HG02798 (cell line): ENCODE measurements around the gene RNFT2.

Experiments
- ATAC-seq: cut with Tn5 transposase; IDR thresholded peaks from one replicate; pipeline ENCODE4 v1.9.1; 2021; ENCODE audit warnings: mild to moderate bottlenecking; ENCODE audit not compliant: unreplicated experiment, poor library complexity

The RNFT2 gene

DNA sequence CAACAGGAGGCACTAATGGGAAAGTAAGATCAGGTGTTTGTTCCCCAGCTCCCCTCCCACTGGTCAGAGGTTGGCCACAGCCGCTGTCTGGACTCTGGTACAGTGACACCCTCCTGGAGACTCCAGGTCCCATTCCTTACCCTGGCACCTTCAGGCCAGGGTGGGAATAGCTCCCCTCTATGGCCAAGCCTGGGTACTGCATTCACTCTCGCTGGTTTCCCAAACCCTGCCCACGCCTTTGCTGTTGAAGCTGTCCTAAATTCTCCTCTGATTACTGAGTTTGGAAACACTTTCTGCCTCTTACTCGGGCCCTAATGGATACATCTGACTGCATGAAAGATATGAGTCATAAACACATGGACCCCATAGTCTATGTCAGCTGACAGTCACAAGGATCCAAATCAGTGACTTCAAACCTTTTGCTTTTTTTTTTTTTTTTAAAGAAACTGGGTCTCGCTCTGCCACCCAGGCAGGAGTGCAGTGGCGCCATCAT, 125.2 kb downstream of the RNFT2 start:
- ATAC-seq = no peak

DNA sequence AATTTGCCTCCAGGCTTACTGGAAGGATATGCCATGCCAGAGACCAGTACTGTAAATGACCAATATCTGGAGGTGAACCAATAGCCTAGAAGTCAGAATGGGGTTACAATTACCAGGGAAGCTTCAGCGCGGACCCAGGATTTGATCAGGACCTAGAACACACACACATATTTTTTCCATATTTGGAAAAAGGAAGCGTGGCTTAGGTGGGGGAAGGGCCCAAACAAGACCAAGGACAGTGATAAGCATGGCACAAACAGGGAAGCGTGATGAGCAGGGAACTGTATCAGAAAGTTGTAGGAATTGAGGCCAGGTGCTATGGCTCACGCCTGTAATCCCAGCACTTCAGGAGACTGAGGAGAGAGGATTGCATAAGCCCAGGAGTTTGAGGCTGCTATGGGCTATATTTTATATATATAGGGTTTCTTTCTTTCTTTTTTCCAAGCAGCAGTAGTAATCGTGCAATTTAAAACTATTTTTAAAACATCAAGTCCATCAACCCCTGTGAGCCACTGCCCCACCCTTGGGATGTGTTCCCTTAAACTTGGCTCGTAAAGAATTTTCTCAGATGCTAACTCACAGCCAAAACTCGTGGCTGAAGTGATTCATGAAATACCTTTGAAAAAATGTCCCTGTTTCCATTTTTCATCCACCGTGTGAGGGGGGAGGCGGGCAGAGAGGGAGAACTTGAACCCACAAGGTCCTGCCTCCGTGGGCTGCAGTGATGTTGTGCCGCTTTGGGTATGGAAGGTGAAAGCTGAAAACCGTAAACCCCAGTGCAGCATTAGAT, 126.5 kb downstream of the RNFT2 start:
- no peak for ATAC-seq

DNA sequence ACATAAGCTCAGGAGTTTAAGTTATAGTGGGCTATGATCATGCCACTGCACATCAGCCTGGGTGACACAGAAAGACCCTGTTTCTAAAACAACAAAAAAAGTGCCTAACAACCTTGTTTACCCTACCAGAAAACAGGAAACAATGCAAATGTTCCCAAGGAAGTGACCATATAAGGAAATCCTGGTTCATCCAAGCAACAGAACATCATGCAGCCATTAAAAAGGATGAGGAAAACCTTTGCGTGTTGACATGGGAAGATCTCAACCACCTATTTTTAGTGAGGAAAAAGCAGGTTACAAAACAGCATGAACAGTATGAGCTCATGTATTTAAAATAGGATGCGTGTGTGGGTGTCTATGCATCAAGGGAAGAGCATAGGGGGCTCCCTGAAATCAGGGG, 129.4 kb downstream of the RNFT2 start:
- ATAC-seq = no peak

GRCh38 chr12:116870306-116870705, 132.2 kb downstream of the RNFT2 start:
- ATAC-seq = no peak

DNA sequence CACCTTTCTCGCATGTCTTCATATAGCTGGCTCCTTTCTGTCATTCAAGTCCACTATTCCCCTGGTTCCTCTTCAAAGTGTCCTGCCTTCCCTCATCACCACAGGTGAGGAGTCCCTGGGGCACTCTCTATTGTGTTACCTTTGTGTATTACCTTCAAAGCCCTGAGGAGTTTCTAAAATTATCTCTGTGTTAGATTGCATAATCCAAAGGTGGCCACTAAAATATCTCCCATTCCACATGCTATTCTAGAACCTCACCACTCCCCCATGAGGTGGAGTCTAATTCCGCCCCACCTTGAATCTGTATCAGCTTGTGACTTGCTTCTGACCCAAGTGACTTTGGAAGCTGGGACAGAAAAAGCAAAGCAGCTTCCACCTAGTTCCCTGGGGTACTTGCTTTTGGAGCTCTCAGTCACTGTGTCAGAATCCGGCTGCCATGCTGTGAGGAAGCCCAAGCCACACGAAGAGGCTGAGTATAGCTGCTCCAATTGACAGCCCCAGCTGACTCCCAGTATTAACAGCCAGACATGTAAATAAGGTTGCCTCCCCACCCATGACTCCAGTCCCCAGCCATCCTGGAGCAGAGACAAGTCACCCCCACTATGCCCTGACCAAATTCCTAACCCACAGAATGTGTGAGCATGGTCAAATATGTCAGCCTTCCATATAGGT, 136.3 kb downstream of the RNFT2 start:
- ATAC-seq = no peak

DNA sequence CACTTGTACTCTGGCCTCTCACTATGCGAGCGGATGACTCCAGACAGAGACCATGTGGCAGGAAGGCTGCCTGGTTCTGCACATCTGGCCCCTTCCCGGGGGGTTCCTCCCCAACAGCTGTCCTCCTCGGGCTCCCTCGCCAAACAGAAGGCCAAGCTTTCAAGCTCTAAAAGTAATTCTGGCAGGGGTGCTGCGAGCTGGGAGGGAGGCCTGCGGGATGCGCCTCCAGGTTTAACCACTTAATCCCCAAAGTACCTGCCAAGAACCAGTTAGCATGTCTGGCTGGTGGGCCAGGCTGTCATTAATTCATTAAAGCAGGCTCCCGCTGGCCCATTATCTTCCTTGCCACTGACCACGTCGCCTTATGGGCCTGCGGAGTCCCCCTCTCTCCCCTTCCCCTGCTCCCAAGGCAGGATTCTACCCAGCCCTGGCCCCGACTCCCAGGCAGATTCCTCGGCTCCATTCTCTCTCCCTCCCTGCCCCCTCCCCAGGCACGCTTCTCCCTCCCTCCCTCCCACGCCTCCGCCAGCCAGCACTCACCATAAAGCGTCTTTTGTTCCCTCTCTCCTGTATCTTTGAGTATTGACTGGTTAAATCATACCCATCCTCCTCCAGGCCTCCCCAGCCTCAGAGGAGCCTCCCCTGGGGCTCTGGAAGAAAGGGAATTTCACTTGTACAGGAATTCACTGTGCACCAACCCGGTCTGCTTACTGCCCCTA, 138.2 kb downstream of the RNFT2 start:
- no peak for ATAC-seq

- ATAC-seq = no peak
Measured at GRCh38 chr12:116878567-116879508, 140.7 kb downstream of the RNFT2 start.

- no peak for ATAC-seq
Measured at GRCh38 chr12:116879509-116880212, 141.5 kb downstream of the RNFT2 start.

DNA sequence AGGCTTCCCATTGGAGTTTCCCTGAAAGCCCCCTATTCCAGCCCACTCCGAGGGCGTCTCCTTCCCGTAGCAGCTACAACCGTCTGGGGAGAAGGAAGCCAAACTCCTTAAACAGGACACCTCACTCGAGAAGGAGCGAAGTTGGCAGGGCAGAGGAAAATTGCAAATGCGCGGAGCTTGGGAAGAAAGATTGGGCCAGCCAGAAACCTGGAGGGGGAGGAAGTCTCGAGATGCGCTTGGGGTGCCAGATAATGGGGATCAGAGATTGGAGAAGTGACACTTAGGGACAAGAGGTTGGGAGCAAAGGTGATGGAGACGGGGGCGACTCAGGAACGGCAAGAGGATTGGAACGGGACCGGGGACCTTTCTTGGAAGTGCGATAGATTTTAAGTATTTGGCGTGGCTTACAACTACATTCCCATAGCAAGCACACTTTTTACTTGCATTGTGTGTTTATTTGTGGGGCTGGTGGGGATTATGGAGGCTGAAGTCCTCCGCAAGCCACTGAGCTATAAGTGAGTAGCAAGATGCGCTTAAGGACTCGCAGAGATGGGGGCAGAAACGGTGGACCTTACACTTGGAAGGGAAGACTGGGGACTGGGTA, 142.2 kb downstream of the RNFT2 start:
- no peak for ATAC-seq

GRCh38 chr12:116880817-116881324, 142.8 kb downstream of the RNFT2 start:
- ATAC-seq = peak; percentile 67

- no peak for ATAC-seq
Measured at GRCh38 chr12:116881325-116881876, 143.3 kb downstream of the RNFT2 start, which contains the start of gene HRK. HRK (minus strand) TSS chr12:116881441; CDS start chr12:116881307, 134 bp downstream.

DNA sequence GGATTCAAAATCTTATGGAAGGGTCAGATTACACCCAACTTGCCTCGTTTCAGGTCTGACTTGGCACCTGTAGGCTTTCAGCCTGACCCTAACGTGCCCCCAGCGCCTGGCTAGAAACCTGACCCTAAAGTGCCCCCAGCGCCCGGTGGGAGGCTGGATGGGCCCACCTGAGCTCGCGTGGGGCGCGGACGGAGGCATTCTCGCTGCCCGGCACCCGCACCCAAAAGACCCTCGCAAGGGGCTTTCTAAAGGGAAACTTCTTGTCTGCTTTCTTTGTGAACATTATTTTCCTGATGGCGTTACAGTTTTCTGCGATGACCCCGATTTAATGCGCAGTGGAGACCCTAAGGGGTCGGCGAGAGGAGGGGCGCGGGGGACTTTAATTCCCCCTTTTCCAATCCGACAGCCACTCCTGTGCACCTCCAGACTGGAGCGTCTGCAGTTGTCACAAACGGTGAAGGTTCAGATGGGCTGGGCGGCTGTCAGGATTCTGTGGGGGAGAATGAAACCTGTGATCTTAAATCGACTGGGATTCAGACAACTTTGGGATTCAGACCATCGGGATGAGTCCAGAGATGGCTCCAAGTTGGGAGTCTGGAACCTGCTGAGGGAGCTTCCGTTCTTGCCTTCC, 143.9 kb downstream of the RNFT2 start:
- ATAC-seq = no peak

DNA sequence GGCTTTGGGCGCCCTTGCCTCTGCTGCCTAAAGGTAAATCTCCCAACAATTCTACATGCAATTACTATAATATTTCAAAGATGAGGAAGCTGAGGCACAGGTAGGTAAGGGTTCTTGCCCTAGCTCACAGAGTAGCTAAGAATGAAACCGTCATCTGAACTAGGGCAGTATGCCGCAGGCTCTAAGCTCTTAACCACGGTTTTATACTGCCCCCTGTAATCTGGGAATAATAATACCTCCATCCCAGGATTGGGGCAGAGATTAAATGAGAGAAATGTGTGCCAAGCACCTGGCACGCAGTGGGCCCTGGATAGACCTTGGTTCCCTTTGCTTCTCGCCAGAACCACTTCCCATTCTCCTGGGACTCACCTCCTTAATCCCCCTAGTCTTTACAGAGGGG, 144.6 kb downstream of the RNFT2 start:
- ATAC-seq = no peak

GRCh38 chr12:116884871-116885270, 146.8 kb downstream of the RNFT2 start:
- ATAC-seq = no peak

DNA sequence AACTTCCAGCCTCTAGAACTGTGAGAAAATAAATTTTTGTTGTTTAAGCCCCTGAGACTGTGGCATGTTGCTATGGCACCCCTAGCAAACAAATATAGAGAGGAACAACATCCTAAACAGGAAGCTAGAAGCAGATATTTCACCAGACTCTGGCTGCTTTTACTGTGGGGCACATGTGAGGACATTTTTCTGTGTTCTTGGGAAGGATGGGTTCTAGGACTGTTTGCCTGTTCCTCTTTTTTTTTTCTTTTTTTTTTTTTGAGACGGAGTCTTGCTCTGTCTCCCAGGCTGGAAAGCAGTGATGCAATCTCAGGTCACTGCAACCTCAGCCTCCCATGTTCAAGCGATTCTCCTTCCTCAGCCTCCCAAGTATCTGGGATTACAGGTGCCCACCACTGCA, 147.4 kb downstream of the RNFT2 start:
- no peak for ATAC-seq

DNA sequence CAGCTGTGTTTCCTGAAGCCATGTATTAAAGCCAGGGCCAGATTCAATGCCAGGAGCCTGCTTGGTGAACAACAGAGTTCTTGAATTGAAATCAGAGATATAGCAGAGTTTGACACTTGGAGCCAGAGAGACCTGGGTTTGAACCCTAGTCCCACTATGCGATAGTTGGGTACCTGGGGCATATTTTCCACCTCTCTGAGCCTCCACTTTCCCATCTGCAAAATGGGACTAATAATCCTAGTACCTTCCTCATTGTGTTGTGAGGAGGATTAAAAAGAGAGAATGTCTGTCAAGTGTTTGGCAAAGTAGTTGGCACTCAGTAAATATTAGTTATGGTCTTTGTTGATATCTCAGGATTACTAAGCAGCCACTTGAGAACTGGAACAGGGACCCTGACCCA, 149.1 kb downstream of the RNFT2 start:
- no peak for ATAC-seq

- no peak for ATAC-seq
Measured at GRCh38 chr12:116887897-116888296, 149.8 kb downstream of the RNFT2 start.

GRCh38 chr12:116890330-116890729, 152.2 kb downstream of the RNFT2 start:
- ATAC-seq = no peak
